ENCODE results near the gene ZNF143.

The ZNF143 gene

DNA sequence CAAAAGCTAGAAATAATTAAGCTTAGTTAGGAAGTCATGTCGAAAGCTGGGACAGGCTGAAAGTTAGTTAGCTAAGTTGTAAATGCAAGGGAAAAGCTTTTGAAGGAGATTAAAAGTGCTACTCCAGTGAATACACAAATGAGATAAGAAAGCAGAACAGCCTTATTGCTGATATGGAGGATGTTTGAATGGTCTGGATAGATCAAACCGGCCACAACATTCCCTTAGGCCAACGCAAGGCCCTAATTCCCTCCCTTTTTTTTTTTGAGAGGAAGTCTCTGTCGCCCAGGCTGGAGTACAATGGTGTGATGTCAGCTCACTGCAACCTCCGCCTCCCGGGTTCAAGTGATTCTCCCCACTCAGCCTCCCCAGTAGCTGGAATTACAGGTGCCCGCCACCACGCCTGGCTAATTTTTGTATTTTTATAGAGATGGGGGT is 89.4 kb downstream of the ZNF143 start:
- FAIRE-seq = no peak

- FAIRE-seq = no peak
Observed at GRCh38 chr11:9561279-9561982, 100.6 kb downstream of the ZNF143 start.

GRCh38 chr11:9562716-9563115 is 101.9 kb downstream of the ZNF143 start:
- no peak for FAIRE-seq

DNA sequence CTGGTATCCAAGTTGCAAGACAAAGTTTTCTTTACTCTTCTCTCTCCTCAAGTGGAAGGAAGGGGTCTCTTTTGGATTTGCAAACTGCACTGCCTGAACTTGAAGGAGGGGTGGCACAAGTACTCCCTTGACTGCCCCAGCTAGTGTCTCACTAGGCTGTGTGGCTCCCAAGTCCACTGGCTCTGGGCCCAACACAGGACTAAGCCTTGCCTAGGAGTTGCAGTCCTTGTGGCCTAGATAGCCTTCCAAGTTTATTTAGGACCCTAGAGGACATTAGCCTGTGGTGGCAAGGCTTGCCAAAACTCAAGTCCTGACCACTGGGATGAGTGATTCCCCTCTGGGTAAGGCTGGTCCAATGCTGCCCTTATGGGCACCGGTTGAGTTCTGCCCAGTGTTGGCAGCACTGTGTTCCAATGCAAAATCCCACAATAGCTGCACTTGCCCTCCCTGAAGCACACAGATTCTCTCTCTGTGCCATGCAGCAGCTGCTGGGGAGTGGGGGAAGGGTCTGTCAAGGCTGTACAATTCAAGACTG is 102.5 kb downstream of the ZNF143 start:
- FAIRE-seq = no peak

DNA sequence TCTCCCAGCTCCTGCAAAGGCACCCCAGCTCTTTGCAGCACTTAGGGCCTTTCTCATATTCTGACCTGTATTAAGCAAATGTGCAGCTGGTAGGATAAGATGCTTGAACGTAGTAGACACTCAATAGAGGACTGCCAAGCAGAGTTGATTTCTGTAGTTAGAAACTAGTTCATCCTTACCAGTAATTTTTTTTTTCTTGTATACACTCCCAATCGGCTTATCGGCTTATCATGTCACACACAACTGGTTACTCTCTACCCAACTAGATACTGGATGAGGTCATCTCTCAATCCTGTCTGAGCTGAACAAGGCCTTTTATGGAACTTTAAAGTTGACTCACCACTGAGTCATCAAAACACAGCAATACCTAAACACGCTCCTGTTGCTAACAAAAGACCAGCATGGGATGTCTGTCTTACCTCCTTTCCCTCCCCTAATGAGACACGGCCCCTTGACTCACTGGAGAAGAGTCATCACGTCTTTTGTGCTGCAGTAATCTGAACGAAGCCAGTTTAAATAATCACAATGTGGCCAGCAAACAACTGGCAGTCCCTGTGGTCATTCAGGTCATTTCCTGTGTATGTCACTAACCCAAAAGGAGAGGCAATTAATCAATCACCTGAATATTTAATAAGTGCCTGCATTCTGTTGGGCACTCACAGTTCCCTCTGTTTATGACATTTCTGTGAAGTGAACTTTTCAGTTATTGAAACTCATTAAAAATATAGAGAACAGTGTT is 105.2 kb downstream of the ZNF143 start:
- FAIRE-seq = peak; percentile 66

- FAIRE-seq = no peak
Observed at GRCh38 chr11:9566561-9567063, 105.8 kb downstream of the ZNF143 start.

DNA sequence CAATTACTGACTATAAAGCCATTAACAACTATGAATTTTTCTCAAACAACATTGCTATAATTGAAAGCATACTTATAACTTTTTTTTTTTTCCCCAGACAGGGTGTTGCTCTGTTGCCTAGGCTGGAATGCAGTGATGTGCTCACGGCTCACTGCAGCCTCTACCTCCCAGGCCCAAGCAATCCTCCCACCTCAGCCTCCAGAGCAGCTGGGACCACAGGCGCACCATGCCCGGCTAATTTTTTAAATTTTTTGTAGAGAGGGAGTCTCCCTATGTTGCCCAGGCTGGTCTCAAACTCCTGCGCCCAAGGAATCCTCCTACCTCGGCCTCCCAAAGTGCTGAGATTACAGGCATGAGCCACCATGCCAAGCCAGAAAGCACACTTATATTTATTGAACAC is 106.6 kb downstream of the ZNF143 start:
- no peak for FAIRE-seq

GRCh38 chr11:9568161-9568853 is 107.5 kb downstream of the ZNF143 start:
- FAIRE-seq = no peak

GRCh38 chr11:9568854-9569587 is 108.2 kb downstream of the ZNF143 start:
- peak; percentile 62 for FAIRE-seq

DNA sequence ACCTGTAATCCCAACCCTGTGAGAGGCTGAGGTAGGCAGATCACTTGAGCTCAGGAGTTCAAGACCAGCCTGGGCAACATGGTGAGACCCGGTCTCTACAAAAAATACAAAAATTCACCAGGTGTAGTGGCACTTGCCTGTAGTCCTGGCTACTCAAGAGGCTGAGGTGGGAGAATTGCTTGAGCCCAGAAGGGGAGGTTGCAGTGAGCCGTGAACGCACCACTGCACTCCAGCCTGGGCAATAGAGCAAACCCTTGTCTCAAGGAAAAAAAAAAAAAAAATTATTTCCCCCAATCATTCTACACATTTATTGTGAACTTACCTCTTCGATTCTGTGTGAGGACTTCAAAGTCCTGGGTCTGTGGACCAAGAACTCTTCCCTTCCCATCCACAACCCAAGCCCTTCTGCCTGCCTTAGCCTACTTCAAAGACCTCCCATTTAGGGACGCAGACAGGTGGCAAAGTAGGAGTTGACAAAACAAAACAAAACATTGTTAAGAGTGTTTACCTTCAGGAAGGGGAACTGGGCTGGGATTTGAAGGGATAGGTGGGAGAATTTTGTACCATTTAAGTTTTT is 108.9 kb downstream of the ZNF143 start:
- no peak for FAIRE-seq

GRCh38 chr11:9570313-9571025 is 109.7 kb downstream of the ZNF143 start:
- FAIRE-seq = no peak

GRCh38 chr11:9571071-9571762 is 110.4 kb downstream of the ZNF143 start:
- FAIRE-seq = no peak

DNA sequence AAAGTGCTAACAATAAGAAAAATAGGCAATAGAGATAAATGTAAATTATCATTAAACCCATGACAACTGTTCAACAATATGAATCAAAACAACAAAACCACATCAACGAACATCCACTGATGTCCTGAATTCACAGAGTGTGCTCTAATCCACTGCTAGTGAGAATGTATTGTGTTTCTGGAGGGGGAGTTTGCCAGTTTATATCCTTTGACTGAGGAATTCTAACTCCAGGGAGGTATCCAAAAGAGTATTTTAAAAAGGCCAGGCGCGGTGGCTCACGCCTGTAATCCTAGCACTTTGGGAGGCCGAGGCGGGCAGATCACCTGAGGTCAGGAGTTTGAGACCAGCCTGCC is 110.9 kb downstream of the ZNF143 start:
- no peak for FAIRE-seq

- FAIRE-seq = no peak
Observed at GRCh38 chr11:9573052-9573774, 112.4 kb downstream of the ZNF143 start, which contains the start of gene WEE1. Gene WEE1, plus strand, starts transcription at chr11:9573670. Its CDS starts 264 bp downstream, at chr11:9573934.

DNA sequence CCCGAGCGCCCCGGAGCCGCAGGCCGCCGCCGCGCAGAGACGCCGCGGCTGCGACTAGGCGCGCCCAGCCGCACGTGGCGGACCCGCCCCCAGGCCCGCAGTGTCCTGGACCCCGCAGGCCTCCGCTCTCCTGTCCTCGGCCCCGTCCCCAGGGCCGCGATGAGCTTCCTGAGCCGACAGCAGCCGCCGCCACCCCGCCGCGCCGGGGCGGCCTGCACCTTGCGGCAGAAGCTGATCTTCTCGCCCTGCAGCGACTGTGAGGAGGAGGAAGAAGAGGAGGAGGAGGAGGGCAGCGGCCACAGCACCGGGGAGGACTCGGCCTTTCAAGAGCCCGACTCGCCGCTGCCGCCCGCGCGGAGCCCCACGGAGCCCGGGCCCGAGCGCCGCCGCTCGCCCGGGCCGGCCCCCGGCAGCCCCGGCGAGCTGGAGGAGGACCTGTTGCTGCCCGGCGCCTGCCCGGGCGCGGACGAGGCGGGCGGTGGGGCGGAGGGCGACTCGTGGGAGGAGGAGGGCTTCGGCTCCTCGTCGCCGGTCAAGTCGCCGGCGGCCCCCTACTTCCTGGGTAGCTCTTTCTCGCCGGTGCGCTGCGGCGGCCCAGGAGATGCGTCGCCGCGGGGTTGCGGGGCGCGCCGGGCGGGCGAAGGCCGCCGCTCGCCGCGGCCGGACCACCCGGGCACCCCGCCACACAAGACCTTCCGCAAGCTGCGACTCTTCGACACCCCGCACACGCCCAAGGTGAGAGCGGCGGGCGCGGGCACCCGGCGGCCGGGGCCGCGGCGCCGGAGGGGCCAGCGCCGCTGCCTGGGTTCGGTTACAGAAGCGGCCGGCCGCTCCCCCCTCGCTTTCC is 113.2 kb downstream of the ZNF143 start:
- FAIRE-seq = no peak

DNA sequence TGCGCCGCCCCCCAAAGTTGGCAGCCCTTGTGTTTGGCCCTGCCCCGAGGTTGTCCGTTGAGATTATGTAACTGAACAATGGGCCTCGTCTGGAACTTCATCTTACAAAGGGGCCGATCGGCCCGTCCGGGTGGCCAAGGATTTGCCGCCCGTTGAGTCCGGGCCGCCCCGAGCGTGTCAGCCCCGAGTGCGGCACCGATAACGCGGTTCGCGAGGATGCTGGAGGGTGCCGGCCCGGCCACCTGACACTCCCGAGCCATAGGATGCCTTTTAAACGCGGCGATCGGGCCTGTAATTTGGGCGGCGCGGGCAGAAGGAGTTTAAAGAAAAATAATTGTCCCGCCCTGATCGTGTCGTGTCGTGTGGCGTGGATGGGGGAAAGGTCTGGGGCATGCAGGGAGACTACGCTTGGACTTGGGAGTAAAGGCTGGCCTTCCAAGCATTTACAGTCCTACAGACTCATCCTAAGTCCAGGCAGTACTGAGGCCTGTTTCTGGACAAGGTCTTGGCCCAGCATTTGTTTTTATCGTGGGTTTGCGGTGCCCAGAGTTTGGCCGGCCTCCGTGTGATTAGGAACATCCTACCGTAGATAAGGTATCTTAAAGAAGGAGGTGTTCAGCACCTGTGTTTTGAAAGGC is 113.9 kb downstream of the ZNF143 start:
- FAIRE-seq = no peak

GRCh38 chr11:9575260-9576240 is 114.7 kb downstream of the ZNF143 start:
- no peak for FAIRE-seq

All from islet of Langerhans (tissue), 1 donor.